Psoas muscle (tissue), 8 donors: ENCODE measurements around the gene TLR2. TPM values are rescaled to one million over a fixed set of nuclear protein-coding genes. Genes with fewer than 3 reads are reported as not detected.
A peak's percentile ranks its signal among the peaks of the same experiment; 100 is the strongest.

Source experiments
- ATAC-seq, 4 donors: fragments of 200-7000 bp; cut with Tn5 transposase; one replicate each; pipeline ENCODE4 v1.9.1; 2020; ENCODE audit warnings: moderate library complexity in 3 of 4, mild to moderate bottlenecking in 2 of 4
- DNase-seq, 2 donors: peaks; one replicate each; pipeline ENCODE4 v3.0.0-alpha.2; 2020
- H3K27ac ChIP-seq: fragments of 200-600 bp; one replicate; pipeline ENCODE4 v1.8.0; 2022
- H3K27me3 ChIP-seq, 3 donors: fragments of 200-600 bp in 1 of 3; one replicate each; pipeline versions ENCODE4 v1.6.1 to v1.8.0; 2013 to 2022; ENCODE audit warnings: low read length in 2 of 3, mild to moderate bottlenecking in 2 of 3, moderate library complexity in 1 of 3; ENCODE audit not compliant: insufficient read depth in 3 of 3
- H3K36me3 ChIP-seq, 2 donors: fragments of 200-600 bp in 1 of 2; one replicate each; pipeline versions ENCODE4 v1.6.1 to v1.8.0; 2013 to 2022; ENCODE audit warnings: low read depth in 1 of 2, mild to moderate bottlenecking in 1 of 2, moderate library complexity in 1 of 2; ENCODE audit not compliant: insufficient read depth in 1 of 2
- H3K4me1 ChIP-seq: fragments of 200-600 bp; one replicate; pipeline ENCODE4 v1.8.0; 2022
- H3K4me3 ChIP-seq: fragments of 200-600 bp; one replicate; pipeline ENCODE4 v1.8.0; 2022; ENCODE audit warnings: mild to moderate bottlenecking
- H3K9me3 ChIP-seq: fragments of 200-600 bp; one replicate; pipeline ENCODE4 v1.8.0; 2022
- WGBS, 3 donors: extraction: QIAGEN DNeasy Blood & Tissue Kit; methylation state at CpG; one replicate each; pipeline versions ENCODE4 v1.1.6 to v1.1.7; 2013; 5-methylcytosine and 5-hydroxymethylcytosine counted together
- intact Hi-C, 2 donors: fragments of 100-400 bp; cut with DNase I; formaldehyde crosslinking; loops; one replicate each; pipeline versions ENCODE4 v1.11.0 to v1.14.2; 2022
- polyA plus RNA-seq, 3 donors: library from polyadenylated mRNA; stranded (reverse); fragments of 200-250 nt; gene quantifications; one replicate each; pipeline ENCODE4 v1.2.3, GENCODE V29; 2013
- total RNA-seq, 4 donors: library from RNA; stranded (reverse); fragmentation: NEBNext Ultra II Directional in 2 of 4; extraction: Animal tissue kit (Norgen Biotek cat#: 25700) in 2 of 4; gene quantifications; one replicate each; pipeline versions ENCODE4 v1.2.1 to v1.2.4, GENCODE V29; 2021 to 2023
- TF ChIP-seq, protein P1 (sequence below): fragments of 200-600 bp; IDR thresholded peaks from one replicate; pipeline ENCODE4 v1.8.0; 2022; ENCODE audit warnings: antibody characterized with exemption
- donor health status: healthy with polysubstance abuse.
- donor health status: DM: no; HTN: no; CAD: no; lungs with moderate emphysema.
- donor health status: Bipolar disorder and iron deficiency.
- donor health status: healthy.
- donor health status: DM: yes; HTN: yes; CAD: no.
- donor health status: DM: no; HTN: no; CAD: no.
- donor health status: DM: no; HTN: no; CAD: no.
- donor health status: DM: yes; HTN: yes; CAD: no.

Gene TLR2
- total and polyA plus RNA-seq, 7 donors: 0.42 to 3.7 (median 1.8) TPM

DNA sequence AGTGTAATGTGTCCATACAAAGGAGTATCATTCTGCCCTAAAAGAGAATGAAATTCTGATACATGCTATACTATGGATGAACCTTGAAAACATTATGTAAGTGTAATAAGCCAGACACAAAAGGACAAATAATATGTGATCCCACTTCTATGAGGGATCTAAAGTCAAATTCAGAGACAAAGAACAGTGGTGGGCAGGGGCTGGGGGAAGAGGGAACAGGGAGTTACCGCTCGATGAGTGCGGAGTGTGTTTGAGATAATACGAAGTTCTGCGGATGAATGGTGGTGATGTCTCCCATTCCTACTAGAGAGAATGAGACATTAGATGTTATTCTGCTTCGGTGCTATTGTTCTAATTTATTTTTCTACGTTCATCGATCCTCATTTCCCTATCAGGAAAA lies 46.1 kb upstream of the TLR2 start:
- Histone ChIP-seq H3K27me3 (no peaks in the 10 kb centered on the region), H3K9me3 (no peaks in the 10 kb centered on the region), H3K27ac (no peak overlapping the region), H3K4me3 (no peak overlapping the region), H3K36me3 (peaks cover 7 to 48% of the 10 kb centered on the region in 2 donors), H3K4me1 (no peaks in the 10 kb centered on the region)
- intact Hi-C loops: loop anchor here (5.0 to 10.0 kb wide), 3 partner anchors 107 to 493 kb away; no protein-coding TSS in a partner anchor
- ATAC-seq (no peak), DNase-seq (no peak)
- 89 to 92% (median 91%) methylated on average over 8 of the region's 8 CpGs for WGBS, 3 donors
- TF ChIP-seq, protein P1, sequence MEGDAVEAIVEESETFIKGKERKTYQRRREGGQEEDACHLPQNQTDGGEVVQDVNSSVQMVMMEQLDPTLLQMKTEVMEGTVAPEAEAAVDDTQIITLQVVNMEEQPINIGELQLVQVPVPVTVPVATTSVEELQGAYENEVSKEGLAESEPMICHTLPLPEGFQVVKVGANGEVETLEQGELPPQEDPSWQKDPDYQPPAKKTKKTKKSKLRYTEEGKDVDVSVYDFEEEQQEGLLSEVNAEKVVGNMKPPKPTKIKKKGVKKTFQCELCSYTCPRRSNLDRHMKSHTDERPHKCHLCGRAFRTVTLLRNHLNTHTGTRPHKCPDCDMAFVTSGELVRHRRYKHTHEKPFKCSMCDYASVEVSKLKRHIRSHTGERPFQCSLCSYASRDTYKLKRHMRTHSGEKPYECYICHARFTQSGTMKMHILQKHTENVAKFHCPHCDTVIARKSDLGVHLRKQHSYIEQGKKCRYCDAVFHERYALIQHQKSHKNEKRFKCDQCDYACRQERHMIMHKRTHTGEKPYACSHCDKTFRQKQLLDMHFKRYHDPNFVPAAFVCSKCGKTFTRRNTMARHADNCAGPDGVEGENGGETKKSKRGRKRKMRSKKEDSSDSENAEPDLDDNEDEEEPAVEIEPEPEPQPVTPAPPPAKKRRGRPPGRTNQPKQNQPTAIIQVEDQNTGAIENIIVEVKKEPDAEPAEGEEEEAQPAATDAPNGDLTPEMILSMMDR: no peak

DNA sequence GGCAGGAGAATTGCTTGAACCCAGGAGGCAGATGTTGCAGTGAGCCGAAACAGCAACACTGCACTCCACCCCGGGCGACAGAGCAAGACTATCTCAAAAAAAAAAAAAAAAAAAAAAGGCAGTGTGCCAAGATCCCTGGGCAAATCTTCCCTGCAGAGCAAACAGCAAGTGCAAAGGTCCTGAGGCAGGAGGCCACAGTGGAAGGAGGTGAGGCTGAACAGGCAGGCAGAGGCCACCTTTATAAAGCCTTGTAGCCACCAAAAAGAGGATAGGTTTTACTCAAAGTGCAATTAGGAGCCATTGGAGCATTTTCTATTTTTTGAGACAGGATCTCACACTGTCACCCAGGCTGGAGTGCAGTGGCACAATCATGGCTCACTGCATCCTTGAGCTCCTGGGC lies 45.1 kb upstream of the TLR2 start:
- Histone ChIP-seq H3K4me1 (no peaks in the 10 kb centered on the region), H3K4me3 (no peak overlapping the region), H3K27ac (no peak overlapping the region), H3K27me3 (no peaks in the 10 kb centered on the region), H3K36me3 (peaks cover 4 to 38% of the 10 kb centered on the region in 2 donors), H3K9me3 (no peaks in the 10 kb centered on the region)
- DNase-seq (no peak), ATAC-seq (no peak)
- 77 to 94% (median 90%) methylated on average over 3 of the region's 3 CpGs for WGBS, 3 donors
- TF ChIP-seq, protein P1: no peak
- intact Hi-C loops: loop anchor here (5.0 to 10.0 kb wide), 3 partner anchors 106 to 494 kb away; no protein-coding TSS in a partner anchor

GRCh38 chr4:153639833-153640802 lies 44.0 kb upstream of the TLR2 start:
- peak in 1 of 4 donors; percentile 34 for ATAC-seq
- WGBS, 3 donors: 61 to 67% (median 66%) methylated on average over 23 of the region's 23 CpGs
- intact Hi-C loops: loop anchor here (5.0 to 10.0 kb wide), 3 partner anchors 105 to 495 kb away; no protein-coding TSS in a partner anchor
- H3K36me3 ChIP-seq: peaks cover 4 to 27% of the 10 kb centered on the region in 2 donors
- H3K4me1 ChIP-seq: no peaks in the 10 kb centered on the region
- no peak overlapping the region for H3K27ac ChIP-seq
- DNase-seq: no peak
- no peaks in the 10 kb centered on the region for H3K9me3 ChIP-seq
- H3K4me3 ChIP-seq: no peak overlapping the region
- TF ChIP-seq, protein P1: no peak
- no peaks in the 10 kb centered on the region for H3K27me3 ChIP-seq

- ATAC-seq: no peak
- TF ChIP-seq, protein P1: no peak
- no peak for DNase-seq
- intact Hi-C loops: no loop called here
- H3K36me3 ChIP-seq: peaks cover 4 to 13% of the 10 kb centered on the region in 2 donors
- H3K9me3 ChIP-seq: no peaks in the 10 kb centered on the region
- H3K4me3 ChIP-seq: no peak overlapping the region
- no peaks in the 10 kb centered on the region for H3K27me3 ChIP-seq
- H3K27ac ChIP-seq: no peak overlapping the region
- 73 to 86% (median 80%) methylated on average over 7 of the region's 7 CpGs for WGBS, 3 donors
- no peaks in the 10 kb centered on the region for H3K4me1 ChIP-seq
Observed at GRCh38 chr4:153641532-153641931, 42.5 kb upstream of the TLR2 start.
